HL-60 (cell line): ENCODE results near the gene BLOC1S4.

ENCODE experiments used
- DNase-seq, 2 experiments: peaks; one replicate each; pipeline ENCODE4 v3.0.0-alpha.2; 2010 to 2020; ENCODE audit warnings: low read depth in 1 of 2, low spot score in 1 of 2
- H3K27ac ChIP-seq: fragments of 250-450 bp; sonication (Bioruptor Pico); replicated peaks from 2 replicates; pipeline ENCODE4 v1.5.1; 2020; ENCODE audit warnings: mild to moderate bottlenecking, moderate library complexity
- H3K27me3 ChIP-seq: fragments of 250-450 bp; sonication (Bioruptor Pico); 2 replicates; pipeline ENCODE4 v1.5.1; 2021; ENCODE audit warnings: mild to moderate bottlenecking, moderate library complexity; ENCODE audit not compliant: insufficient read depth, poor library complexity, severe bottlenecking
- H3K4me3 ChIP-seq: replicated peaks from 2 replicates; pipeline ENCODE4 v1.5.1; 2011; ENCODE audit warnings: mild to moderate bottlenecking, control low read depth, low read length; ENCODE audit not compliant: insufficient read depth
- CTCF ChIP-seq: IDR thresholded peaks from one replicate; pipeline ENCODE4 v1.5.1; 2011; ENCODE audit warnings: low read length, control low read depth, inconsistent platforms; ENCODE audit not compliant: insufficient read depth
- GABPA ChIP-seq: IDR thresholded peaks from 2 replicates; pipeline ENCODE4 v1.6.1; 2012; ENCODE audit warnings: low read depth
- POLR2AphosphoS5 ChIP-seq: IDR thresholded peaks from 2 replicates; pipeline ENCODE4 v1.6.1; 2012; ENCODE audit warnings: low read depth
- REST ChIP-seq: IDR thresholded peaks from 2 replicates; pipeline ENCODE4 v1.6.1; 2012; ENCODE audit warnings: low read depth; ENCODE audit not compliant: insufficient replicate concordance
- SPI1 ChIP-seq: IDR thresholded peaks from 2 replicates; pipeline ENCODE4 v1.6.1; 2012; ENCODE audit warnings: low read depth, mild to moderate bottlenecking, borderline replicate concordance

The BLOC1S4 gene

GRCh38 chr4:6709230-6710114 is 6.5 kb upstream of the BLOC1S4 start, which contains the start of gene MRFAP1L1:
TSS of gene MRFAP1L1 (minus strand) at chr4:6709865. CDS start at chr4:6709629, 236 bp downstream.
- no peaks in the 10 kb centered on the region for H3K27me3 ChIP-seq
- peak within 1 kb of the TSS; percentile 67 for H3K4me3 ChIP-seq
- peak within 1 kb of the TSS; percentile 74 for H3K27ac ChIP-seq
- TF ChIP-seq SPI1, result peak; percentile 88
- peak; percentile 58; the same call in 1 of the 2 replicates for TF ChIP-seq POLR2AphosphoS5
- no peak for TF ChIP-seq CTCF
- TF ChIP-seq REST, result peak; percentile 37
- no peak for TF ChIP-seq GABPA
- DNase-seq, result peak; percentile 98 to 99

- Histone ChIP-seq H3K27me3 (no peaks in the 10 kb centered on the region), H3K4me3 (peak overlapping the region; percentile 67), H3K27ac (peak overlapping the region; percentile 74)
- TF ChIP-seq GABPA, result no peak
- no peak for TF ChIP-seq CTCF
- no peak for TF ChIP-seq SPI1
- no peak for TF ChIP-seq POLR2AphosphoS5
- TF ChIP-seq REST, result no peak
- no peak for DNase-seq
These were observed 5.7 kb upstream of the BLOC1S4 start for GRCh38 chr4:6710282-6710681.

GRCh38 chr4:6710996-6711395 is 5.0 kb upstream of the BLOC1S4 start:
- TF ChIP-seq POLR2AphosphoS5 (no peak), SPI1 (no peak), REST (no peak), GABPA (no peak), CTCF (no peak)
- H3K4me3 ChIP-seq, result no peak overlapping the region
- no peak for DNase-seq
- H3K27ac ChIP-seq, result no peak overlapping the region
- no peaks in the 10 kb centered on the region for H3K27me3 ChIP-seq
